ENCODE data around the gene HEMGN. TPM values are rescaled to one million over a fixed set of nuclear protein-coding genes. Genes with fewer than 3 reads are reported as not detected.

Gene HEMGN
- total RNA-seq, 4 donors from 2014 or later, result 0.65 TPM; not detected in 3

- TF ChIP-seq CTCF (IDR thresholded peaks at IDR 0.05; ENCODE audit: low read depth), result no peak
Observed at GRCh38 chr9:97941323-97941722, 3.4 kb upstream of the HEMGN start.

- TF ChIP-seq CTCF (IDR thresholded peaks at IDR 0.05; ENCODE audit: low read depth), result no peak
Observed at GRCh38 chr9:97940741-97941140, 2.8 kb upstream of the HEMGN start.

- TF ChIP-seq CTCF (IDR thresholded peaks at IDR 0.05; ENCODE audit: low read depth), result no peak
Observed at GRCh38 chr9:97940233-97940632, 2.3 kb upstream of the HEMGN start.

DNA sequence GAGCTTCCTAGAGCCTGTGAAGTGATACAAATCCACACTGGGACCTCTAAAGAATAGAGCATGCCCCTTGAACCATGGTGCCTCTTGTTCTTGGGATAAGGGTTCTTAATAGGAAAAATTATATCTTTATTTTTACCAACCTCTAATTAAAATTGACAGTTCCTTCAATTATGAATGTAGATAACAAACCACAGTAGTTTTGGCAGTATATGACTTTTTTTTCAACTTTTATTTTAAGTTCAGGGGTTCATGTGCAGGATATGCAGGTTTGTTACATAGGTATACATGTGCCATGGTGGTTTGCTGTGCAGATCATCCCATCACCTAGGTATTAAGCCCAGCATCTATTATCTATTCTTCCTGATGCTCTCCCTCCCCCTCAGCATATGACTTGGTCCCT, 974 bp downstream of the HEMGN start:
- TF ChIP-seq CTCF (IDR thresholded peaks at IDR 0.05; ENCODE audit: low read depth), result no peak

GRCh38 chr9:97935276-97935675, 2.7 kb downstream of the HEMGN start:
- TF ChIP-seq CTCF (IDR thresholded peaks at IDR 0.05; ENCODE audit: low read depth), result no peak

DNA sequence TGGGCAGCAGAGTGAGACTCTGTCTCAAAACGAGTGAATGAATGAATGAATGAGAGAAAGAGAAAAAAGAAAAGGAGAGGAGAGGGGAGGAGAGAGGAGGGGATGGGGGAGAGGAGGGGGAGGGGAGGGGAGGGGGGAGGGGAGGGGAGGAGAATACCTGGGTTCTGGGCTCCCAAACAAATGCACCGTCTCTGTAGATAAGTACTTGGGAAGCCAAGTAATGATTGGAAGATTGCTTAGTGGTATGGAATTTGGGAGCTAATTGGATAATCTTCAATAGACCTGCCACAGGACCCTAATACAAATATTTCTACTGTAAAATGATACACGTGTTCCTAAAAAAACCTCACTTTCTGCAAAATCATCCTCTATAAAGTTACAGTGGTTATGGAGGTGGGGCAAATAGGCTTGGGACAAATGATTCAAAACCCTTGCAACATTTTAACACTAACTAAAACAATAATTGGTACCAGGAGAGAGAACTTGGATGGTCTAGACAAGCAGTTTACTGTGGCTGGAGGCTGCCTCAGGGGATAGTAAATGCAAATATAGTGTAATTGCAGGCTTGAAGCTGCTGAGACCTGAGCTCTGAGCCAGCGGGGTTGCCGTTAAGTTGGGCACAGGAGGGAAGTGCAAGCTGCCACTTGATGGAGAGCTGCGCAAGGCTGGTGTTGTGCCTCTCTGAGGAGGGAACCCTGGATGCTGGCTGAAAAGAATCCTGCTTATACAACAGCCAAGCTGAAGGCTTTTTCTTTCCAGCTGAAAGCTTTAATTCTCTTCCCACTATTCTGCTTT, 3.5 kb downstream of the HEMGN start:
- no peak for TF ChIP-seq CTCF (IDR thresholded peaks at IDR 0.05; ENCODE audit: low read depth)

DNA sequence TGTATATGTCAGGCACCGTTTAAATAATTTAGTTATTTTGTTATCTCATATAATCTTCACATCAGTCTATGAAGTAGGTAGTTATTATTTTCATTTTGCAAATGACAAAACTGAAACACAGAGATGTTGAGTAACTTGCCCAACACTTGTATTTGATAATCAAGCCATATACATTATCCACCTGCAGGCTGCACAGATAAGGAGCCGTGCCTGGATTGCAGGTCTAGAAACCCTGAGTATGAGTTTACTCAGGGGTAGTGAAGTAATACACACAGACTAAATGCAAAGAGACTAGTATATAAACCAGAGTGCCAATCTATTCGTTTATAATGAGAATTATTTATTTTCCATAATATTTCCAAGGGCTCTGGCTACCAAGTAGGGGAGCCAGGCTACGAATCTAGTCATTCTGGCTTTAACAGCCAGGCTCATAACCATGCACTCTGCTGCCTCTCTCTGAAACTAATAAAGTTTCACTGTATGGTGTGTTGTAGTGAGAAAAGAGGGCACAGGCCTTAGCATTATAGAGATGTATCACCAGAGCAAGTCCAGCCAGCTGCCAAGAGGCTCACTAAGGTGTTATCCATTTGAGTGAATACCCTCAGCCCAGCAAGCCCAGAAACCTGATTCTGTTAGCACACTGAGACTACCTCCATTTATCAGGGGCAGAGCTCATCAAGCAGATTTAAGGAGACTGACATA, 4.5 kb downstream of the HEMGN start:
- no peak for TF ChIP-seq CTCF (IDR thresholded peaks at IDR 0.05; ENCODE audit: low read depth)

All from subcutaneous adipose tissue (tissue), 4 donors.